ENCODE data around the gene PCSK4.

GRCh38 chr19:1518471-1518870 lies 28.3 kb upstream of the PCSK4 start:
- TF ChIP-seq, protein P1, sequence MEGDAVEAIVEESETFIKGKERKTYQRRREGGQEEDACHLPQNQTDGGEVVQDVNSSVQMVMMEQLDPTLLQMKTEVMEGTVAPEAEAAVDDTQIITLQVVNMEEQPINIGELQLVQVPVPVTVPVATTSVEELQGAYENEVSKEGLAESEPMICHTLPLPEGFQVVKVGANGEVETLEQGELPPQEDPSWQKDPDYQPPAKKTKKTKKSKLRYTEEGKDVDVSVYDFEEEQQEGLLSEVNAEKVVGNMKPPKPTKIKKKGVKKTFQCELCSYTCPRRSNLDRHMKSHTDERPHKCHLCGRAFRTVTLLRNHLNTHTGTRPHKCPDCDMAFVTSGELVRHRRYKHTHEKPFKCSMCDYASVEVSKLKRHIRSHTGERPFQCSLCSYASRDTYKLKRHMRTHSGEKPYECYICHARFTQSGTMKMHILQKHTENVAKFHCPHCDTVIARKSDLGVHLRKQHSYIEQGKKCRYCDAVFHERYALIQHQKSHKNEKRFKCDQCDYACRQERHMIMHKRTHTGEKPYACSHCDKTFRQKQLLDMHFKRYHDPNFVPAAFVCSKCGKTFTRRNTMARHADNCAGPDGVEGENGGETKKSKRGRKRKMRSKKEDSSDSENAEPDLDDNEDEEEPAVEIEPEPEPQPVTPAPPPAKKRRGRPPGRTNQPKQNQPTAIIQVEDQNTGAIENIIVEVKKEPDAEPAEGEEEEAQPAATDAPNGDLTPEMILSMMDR (IDR thresholded peaks at IDR 0.05), result no peak
- no peak for TF ChIP-seq POLR2A (IDR thresholded peaks at IDR 0.05)
- no peak for TF ChIP-seq POLR2AphosphoS5 (IDR thresholded peaks at IDR 0.05)
- no peak for TF ChIP-seq EP300 (IDR thresholded peaks at IDR 0.05; ENCODE audit: low read depth)

All from transverse colon (tissue), 4 donors.